Muscle of leg (tissue), 11 donors: ENCODE data around the gene SHC4. TPM values are rescaled to one million over a fixed set of nuclear protein-coding genes. Genes with fewer than 3 reads are reported as not detected.
A peak's percentile ranks its signal among the peaks of the same experiment; 100 is the strongest.

Source experiments
- DNase-seq: peaks from one replicate; pipeline ENCODE4 v3.0.0; 2013
- H3K27ac ChIP-seq: one replicate; pipeline ENCODE4 v1.5.1; 2013; ENCODE audit warnings: mild to moderate bottlenecking, low read length, control low read depth
- H3K27me3 ChIP-seq: one replicate; pipeline ENCODE4 v1.6.1; 2013; ENCODE audit warnings: low read length; ENCODE audit not compliant: control insufficient read depth, insufficient read depth
- H3K36me3 ChIP-seq: one replicate; pipeline ENCODE4 v1.6.1; 2013; ENCODE audit warnings: low read length; ENCODE audit not compliant: control insufficient read depth, insufficient read depth
- H3K4me1 ChIP-seq: one replicate; pipeline ENCODE4 v1.6.1; 2013; ENCODE audit warnings: low read length; ENCODE audit not compliant: control insufficient read depth, insufficient read depth
- H3K4me3 ChIP-seq: one replicate; pipeline ENCODE4 v1.5.1; 2013; ENCODE audit warnings: low read length, control low read depth
- H3K9me3 ChIP-seq: replicated peaks from 2 replicates; pipeline ENCODE4 v1.6.1; 2013; ENCODE audit warnings: low read depth, low read length; ENCODE audit not compliant: control insufficient read depth
- WGBS: methylation state at CpG from one replicate; pipeline ENCODE4 v1.1.5; 2013; ENCODE audit warnings: missing lambda C conversion rate; ENCODE audit not compliant: insufficient coverage; 5-methylcytosine and 5-hydroxymethylcytosine counted together
- polyA plus RNA-seq, 8 donors: library from polyadenylated mRNA; unstranded; fragments of 120-200 nt; gene quantifications; one replicate each; pipeline versions ENCODE4 v1.2.1 to v1.2.3, GENCODE V29; 2013; ENCODE audit warnings: inconsistent platforms in 1 of 8, low replicate concordance in 1 of 8; ENCODE audit not compliant: insufficient read length in 8 of 8, insufficient read depth in 1 of 8
- total RNA-seq: library from RNA; stranded (reverse); fragments of 120-200 nt; gene quantifications from one replicate; pipeline ENCODE4 v1.2.4, GENCODE V29; 2013

The SHC4 gene
- total and polyA plus RNA-seq, 9 donors: 1.3 to 3.0 (median 2.0) TPM

DNA sequence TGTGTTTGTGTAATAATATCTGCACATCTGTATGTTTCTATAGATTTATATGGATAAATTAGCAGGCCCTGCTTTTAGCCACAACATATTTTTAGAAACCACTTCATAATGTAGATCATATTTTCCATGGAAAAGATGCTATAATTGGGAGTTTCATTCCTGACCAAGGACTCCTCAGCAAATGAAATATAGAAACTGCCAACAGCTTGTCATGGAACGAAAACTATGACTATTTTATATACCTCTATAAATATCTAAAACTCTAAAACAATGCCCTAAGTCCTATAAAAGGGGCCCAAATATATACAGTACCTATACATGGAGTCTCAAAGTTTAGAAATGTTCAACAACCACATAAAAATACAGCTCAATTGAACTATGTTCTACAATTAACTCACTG, 57.9 kb downstream of the SHC4 start:
- no CpG with 5 or more reads among the region's 1 CpG for WGBS
- DNase-seq: peak; percentile 61
- no peak overlapping the region for H3K4me3 ChIP-seq
- no peaks in the 10 kb centered on the region for H3K4me1 ChIP-seq
- H3K27me3 ChIP-seq: no peaks in the 10 kb centered on the region
- H3K9me3 ChIP-seq: no peaks in the 10 kb centered on the region
- no peaks in the 10 kb centered on the region for H3K36me3 ChIP-seq
- H3K27ac ChIP-seq: no peak overlapping the region

DNA sequence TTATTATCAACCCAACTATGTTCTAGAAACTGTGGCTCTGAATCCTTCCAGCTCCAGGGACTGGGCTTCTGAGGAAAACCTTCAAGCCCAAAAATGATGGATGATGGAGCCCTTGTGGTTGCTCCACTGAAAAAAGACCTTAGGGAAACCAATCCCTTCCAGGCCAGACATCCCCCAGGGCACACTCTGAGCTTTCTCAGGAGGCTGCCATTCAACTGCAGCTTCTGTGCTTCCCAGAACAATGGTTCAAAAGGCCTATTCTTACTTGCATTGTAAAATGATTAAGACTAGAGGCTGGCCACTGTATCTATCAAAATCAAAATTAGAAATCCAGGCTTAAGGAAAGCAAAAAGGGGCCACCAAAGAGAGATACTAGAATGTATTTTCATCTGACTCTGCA, 58.5 kb downstream of the SHC4 start:
- no peaks in the 10 kb centered on the region for H3K9me3 ChIP-seq
- H3K27me3 ChIP-seq: no peaks in the 10 kb centered on the region
- peak overlapping the region; percentile 49 for H3K27ac ChIP-seq
- H3K4me1 ChIP-seq: no peaks in the 10 kb centered on the region
- H3K36me3 ChIP-seq: no peaks in the 10 kb centered on the region
- no peak for DNase-seq
- H3K4me3 ChIP-seq: no peak overlapping the region

DNA sequence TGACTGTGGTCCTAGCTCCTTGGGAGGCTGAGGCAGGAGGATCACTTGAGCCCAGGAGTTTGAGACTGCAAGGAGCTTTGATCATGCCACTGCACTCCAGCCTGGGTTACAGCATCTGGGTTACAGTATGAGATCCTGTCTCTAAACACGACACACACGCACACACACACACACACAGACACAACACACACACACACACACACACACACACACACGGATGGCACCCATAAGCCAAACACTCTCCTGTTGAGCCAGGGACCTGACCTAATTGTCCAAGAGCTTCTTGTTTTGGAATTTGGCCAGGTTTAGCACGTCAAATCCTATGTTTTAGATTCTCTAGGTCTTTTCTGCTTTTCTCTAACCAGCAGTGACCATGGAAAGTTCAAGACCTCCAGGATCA, 59.0 kb downstream of the SHC4 start:
- Histone ChIP-seq H3K4me1 (no peaks in the 10 kb centered on the region), H3K27ac (no peak overlapping the region), H3K27me3 (no peaks in the 10 kb centered on the region), H3K36me3 (no peaks in the 10 kb centered on the region), H3K9me3 (no peaks in the 10 kb centered on the region), H3K4me3 (no peak overlapping the region)
- no peak for DNase-seq
- WGBS: 85% methylated on average over 3 of the region's 4 CpGs

DNA sequence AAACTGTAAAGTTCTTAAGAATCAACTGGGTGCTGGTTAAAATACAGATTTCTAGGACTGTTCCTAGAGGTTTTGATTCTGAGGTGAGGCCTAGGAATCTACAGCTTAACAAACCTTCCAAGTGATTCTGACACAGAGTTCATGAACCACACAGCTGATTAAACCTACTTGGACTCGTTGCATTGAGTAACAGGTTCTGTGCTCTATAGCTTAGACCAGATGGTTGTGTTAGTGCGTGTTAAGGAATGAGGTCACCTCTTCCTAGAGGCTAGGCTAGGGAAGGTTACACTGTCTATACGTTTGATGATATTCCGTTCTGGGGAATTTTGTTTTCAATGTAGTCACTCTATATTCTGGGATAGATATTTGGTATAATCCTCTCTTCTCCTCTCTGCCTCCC, 63.9 kb downstream of the SHC4 start:
- DNase-seq: no peak
- Histone ChIP-seq H3K9me3 (no peaks in the 10 kb centered on the region), H3K27ac (no peak overlapping the region), H3K4me3 (no peak overlapping the region), H3K36me3 (no peaks in the 10 kb centered on the region), H3K27me3 (no peaks in the 10 kb centered on the region), H3K4me1 (peaks cover 15% of the 10 kb centered on the region)
- 86% methylated on average over 1 of the region's 4 CpGs for WGBS

DNA sequence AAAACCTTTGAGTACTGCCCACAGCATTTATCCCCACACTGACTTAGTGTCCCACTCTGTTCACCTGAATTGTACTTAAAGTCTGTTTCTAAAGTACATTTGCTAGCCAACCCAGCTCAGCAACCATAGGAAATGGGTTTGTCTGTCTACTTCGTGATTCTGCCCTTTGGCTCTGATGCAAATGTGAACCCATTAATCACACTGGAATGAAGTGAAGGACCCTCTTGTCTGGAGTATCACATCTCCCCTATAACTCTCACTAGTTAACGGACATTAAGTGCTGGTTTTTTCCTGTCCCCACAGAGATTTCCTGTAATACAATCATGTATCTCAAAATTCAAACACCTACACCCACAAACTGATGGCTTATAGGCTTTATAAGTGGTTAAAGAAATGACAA, 65.3 kb downstream of the SHC4 start:
- no peaks in the 10 kb centered on the region for H3K36me3 ChIP-seq
- H3K27me3 ChIP-seq: no peaks in the 10 kb centered on the region
- peaks cover 15% of the 10 kb centered on the region for H3K4me1 ChIP-seq
- no peaks in the 10 kb centered on the region for H3K9me3 ChIP-seq
- H3K27ac ChIP-seq: peak overlapping the region; percentile 90
- DNase-seq: no peak
- WGBS: 67% methylated on average over 1 of the region's 2 CpGs
- H3K4me3 ChIP-seq: no peak overlapping the region

DNA sequence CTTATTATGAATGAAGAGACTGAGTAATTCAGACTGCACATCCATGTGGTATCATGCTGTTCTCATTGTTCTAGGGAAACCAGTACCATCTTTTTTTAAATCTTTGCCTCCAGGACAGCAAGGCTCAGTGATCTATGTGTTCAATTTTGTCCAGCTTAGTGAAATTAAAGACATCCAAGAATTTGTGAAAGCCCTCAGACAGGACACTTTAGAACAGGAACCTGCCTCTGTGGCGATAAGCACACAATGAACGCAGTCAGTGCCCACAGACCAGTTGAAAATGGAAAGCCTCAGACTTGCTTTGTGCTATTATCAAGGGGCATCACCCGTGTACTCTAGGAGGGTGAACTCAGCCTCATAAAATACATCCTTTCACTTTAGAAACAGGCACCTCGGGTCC, 65.7 kb downstream of the SHC4 start:
- Histone ChIP-seq H3K36me3 (no peaks in the 10 kb centered on the region), H3K27ac (peak overlapping the region; percentile 90), H3K27me3 (no peaks in the 10 kb centered on the region), H3K4me1 (peaks cover 15% of the 10 kb centered on the region), H3K9me3 (no peaks in the 10 kb centered on the region), H3K4me3 (no peak overlapping the region)
- DNase-seq: no peak
- WGBS: 33% methylated on average over 3 of the region's 4 CpGs

DNA sequence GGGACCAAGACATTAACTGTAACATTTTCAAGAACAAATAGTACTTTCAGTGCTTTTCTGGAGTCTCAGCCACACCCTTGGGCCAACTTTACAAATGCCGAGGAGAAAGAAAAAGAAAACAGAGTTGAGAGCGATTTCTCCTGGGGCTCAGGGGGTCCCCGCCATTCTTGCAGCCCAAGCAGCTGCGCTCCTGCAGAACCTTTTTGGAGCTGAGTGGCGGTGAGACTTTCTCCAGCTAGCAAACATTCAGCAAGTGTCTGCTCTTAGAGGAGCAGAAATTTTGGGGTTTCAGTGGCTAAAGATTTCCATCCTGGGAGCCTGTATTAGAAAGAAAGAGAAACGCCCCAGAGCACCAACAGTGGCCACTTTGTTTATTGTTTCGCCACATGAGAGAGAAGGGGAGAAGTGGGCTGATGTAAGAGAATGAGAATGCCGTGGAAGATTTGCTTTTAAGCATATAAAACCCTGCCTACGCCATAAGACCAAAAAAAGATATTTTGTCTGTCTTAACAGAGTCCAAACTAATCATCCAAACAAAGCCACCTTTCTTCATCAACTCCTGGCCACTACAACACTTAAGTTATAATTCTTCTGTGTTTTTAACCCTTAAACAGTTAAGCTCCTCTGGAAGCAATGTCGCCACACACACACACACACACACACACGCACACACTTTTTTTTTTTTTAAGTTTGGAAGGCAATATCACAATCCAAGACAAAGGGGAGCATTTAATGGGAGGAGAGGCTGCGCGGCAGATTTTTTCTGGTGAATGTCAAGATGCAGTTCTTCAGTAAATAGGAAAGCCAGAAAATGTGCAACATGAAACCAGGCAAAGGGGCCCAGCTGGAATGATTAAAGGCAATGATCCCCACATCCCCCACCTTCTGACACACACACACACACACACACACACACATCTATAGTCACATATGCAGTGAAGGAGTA, 66.6 kb downstream of the SHC4 start:
- Histone ChIP-seq H3K4me3 (peak overlapping the region; percentile 34), H3K27me3 (no peaks in the 10 kb centered on the region), H3K36me3 (no peaks in the 10 kb centered on the region), H3K27ac (peak overlapping the region; percentile 90), H3K4me1 (peaks cover 15% of the 10 kb centered on the region), H3K9me3 (no peaks in the 10 kb centered on the region)
- peak; percentile 89 for DNase-seq
- WGBS: 17% methylated on average over 3 of the region's 13 CpGs

DNA sequence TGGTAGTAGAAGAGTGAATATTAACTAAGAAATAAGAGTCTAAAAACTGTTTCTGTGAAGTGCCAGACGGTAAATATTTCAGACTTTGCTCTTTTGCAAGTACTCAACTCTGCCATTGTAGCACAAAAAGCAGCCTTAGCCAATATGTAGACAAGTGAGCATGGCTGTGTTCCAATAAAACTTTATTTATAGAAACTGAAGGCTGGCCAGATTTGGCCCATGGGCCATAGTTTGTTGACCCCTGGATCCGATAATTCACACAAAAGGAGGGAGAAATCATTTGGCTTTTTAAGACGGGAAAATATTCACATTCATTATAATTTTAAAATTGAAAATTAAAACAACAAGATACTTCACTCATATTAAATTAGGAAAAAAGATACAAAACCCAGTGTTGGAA, 70.4 kb downstream of the SHC4 start:
- no CpG with 5 or more reads among the region's 3 CpGs for WGBS
- no peaks in the 10 kb centered on the region for H3K36me3 ChIP-seq
- no peak for DNase-seq
- H3K27ac ChIP-seq: no peak overlapping the region
- H3K9me3 ChIP-seq: no peaks in the 10 kb centered on the region
- no peaks in the 10 kb centered on the region for H3K27me3 ChIP-seq
- H3K4me3 ChIP-seq: no peak overlapping the region
- H3K4me1 ChIP-seq: peaks cover 14% of the 10 kb centered on the region

DNA sequence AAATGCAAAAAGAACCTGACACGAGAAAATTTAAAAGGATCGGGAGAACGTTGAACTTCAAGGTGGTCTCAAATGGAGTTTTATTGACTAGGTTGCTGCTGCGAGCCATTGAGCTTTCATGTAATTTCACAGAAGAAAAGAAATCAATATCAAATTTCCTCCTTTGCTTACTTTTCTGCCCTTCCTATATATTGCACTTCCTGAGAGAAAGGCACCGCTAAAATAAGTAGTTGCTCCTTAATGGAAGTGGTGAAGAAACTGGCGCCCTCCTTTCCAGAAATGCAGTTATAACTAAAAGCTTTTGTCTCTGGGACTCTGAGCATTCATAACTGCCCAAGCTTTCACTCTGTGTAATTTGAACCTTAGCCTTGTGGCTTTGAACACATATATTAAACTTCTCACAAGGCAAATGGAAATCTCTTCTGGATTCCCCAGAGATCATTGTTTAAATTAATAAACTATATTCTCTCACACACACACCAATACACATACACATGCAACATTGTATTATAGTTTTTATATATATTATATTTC, 72.4 kb downstream of the SHC4 start:
- Histone ChIP-seq H3K36me3 (no peaks in the 10 kb centered on the region), H3K9me3 (no peaks in the 10 kb centered on the region), H3K4me3 (no peak overlapping the region), H3K27ac (no peak overlapping the region), H3K4me1 (no peaks in the 10 kb centered on the region), H3K27me3 (no peaks in the 10 kb centered on the region)
- DNase-seq: no peak
- no CpG with 5 or more reads among the region's 6 CpGs for WGBS

DNA sequence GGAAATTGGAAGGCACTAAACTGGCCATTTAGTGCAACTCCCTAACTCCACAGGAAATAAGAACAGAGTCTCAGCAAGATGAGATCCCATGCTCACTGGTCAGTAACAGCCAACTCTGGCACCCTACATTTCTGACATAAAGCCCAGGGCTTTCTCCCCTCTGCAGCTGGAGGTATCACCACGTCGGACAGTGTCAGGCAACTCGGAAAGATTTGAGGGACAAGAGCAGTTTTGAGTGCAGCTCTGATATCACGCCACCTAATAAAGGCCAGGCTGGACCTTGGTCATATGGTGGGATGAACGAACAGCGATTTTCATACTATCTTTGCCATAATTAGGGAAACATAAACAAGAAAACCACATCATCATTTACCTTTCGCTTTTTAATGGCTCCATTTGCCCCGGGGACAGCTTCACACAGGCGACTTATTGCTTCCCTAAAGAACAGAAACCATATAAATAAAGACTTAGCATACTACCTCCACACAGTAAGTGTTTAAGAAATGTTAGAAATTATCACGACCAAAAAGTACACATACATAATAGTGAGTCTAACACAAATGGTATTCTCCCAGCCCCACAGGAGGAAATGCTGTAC, 73.2 kb downstream of the SHC4 start:
- WGBS: 60% methylated on average over 2 of the region's 10 CpGs
- DNase-seq: no peak

More for the DNA sequence above, 73.2 kb downstream of the SHC4 start:
- no peaks in the 10 kb centered on the region for H3K9me3 ChIP-seq
- H3K36me3 ChIP-seq: no peaks in the 10 kb centered on the region
- H3K27ac ChIP-seq: no peak overlapping the region
- no peak overlapping the region for H3K4me3 ChIP-seq
- H3K27me3 ChIP-seq: no peaks in the 10 kb centered on the region
- H3K4me1 ChIP-seq: no peaks in the 10 kb centered on the region
